Keratinocyte (primary cell): ENCODE data around the gene PLCB3.

ENCODE experiments used
- EZH2 ChIP-seq: IDR thresholded peaks from one replicate; pipeline ENCODE4 v1.6.1; 2012; ENCODE audit warnings: inconsistent platforms, mild to moderate bottlenecking, low read length, moderate library complexity
- TF ChIP-seq, protein P1 (sequence below), 3 experiments: IDR thresholded peaks in 1 of 3; conservative IDR thresholded peaks in 1 of 3; optimal IDR thresholded peaks in 1 of 3; 2 replicates in 2 of 3; 3 replicates in 1 of 3; pipeline versions ENCODE3 to v1.5.1; 2011; ENCODE audit warnings: low read length in 3 of 3, mild to moderate bottlenecking in 3 of 3, moderate library complexity in 2 of 3, control low read depth in 1 of 3, inconsistent platforms in 1 of 3; ENCODE audit not compliant: insufficient read depth in 2 of 3; ENCODE audit errors: extremely low read depth in 1 of 3

DNA sequence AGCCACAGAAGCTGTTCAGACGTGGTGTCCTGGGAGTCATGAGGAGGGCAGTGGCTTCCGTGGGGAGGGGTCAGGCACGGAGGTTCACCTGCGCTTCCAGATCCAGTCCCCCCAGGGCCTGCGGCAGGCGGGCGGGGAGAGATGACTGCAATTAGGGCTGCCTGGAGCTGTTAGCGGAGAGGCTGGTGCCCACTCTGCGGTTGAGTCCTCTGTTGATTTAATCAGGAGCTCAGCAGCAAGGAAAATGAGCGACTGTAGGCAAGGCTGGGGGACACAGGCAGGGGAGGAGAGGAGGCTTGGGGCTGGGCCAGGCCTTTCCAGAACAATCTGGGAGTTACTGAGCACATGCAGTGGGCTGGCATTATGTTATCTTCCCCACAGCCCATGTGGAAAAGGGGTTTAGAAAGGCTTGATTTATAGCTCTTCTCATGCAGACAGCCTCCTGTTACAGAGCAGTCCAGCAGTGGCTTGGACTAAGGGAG lies 13.1 kb downstream of the PLCB3 start:
- TF ChIP-seq EZH2, result no peak
- TF ChIP-seq, protein P1, sequence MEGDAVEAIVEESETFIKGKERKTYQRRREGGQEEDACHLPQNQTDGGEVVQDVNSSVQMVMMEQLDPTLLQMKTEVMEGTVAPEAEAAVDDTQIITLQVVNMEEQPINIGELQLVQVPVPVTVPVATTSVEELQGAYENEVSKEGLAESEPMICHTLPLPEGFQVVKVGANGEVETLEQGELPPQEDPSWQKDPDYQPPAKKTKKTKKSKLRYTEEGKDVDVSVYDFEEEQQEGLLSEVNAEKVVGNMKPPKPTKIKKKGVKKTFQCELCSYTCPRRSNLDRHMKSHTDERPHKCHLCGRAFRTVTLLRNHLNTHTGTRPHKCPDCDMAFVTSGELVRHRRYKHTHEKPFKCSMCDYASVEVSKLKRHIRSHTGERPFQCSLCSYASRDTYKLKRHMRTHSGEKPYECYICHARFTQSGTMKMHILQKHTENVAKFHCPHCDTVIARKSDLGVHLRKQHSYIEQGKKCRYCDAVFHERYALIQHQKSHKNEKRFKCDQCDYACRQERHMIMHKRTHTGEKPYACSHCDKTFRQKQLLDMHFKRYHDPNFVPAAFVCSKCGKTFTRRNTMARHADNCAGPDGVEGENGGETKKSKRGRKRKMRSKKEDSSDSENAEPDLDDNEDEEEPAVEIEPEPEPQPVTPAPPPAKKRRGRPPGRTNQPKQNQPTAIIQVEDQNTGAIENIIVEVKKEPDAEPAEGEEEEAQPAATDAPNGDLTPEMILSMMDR (optimal IDR thresholded peaks at IDR 0.05 in 1 of 3, IDR thresholded peaks at IDR 0.05 in 1 of 3, conservative IDR thresholded peaks at IDR 0.05 in 1 of 3; ENCODE audit: extremely low read depth in 1 of 3, insufficient read depth in 2 of 3, low read length in 3 of 3), result no peak
